Activated CD4-positive, alpha-beta T cell treated with anti-CD3 and anti-CD28 coated beads, Interleukin-2, amount 10 ng/mL, durations not matched to agents 7 days and 5 days (primary cell): ENCODE data around the gene RHBG. TPM values are rescaled to one million over a fixed set of nuclear protein-coding genes. Genes with fewer than 3 reads are reported as not detected.
"Not testable (repeated sequence)": the region's sequence is repeated elsewhere in the genome, so short reads cannot be mapped to it uniquely, and the experiment has no call there.

Experiments
- CTCF ChIA-PET: fragments of 350-600 bp; sonication (Branson Sonifier 250); formaldehyde crosslinking; loops from one replicate; lab custom pipeline; 2021; ENCODE audit warnings: antibody characterized with exemption; lab: Charles Lee
- POLR2A ChIA-PET: fragments of 350-600 bp; sonication (Branson Sonifier 250); formaldehyde crosslinking; loops from one replicate; lab custom pipeline; 2021; ENCODE audit warnings: antibody characterized with exemption; lab: Charles Lee
- DNase-seq: peaks from one replicate; pipeline ENCODE4 v3.0.0-alpha.2; 2020
- H3K27ac Mint-ChIP-seq: one replicate; pipeline ENCODE4 v1.8.0; 2021; ENCODE audit warnings: mild to moderate bottlenecking, moderate library complexity, mixed read lengths
- H3K27me3 Mint-ChIP-seq: one replicate; pipeline ENCODE4 v1.8.0; 2021; ENCODE audit warnings: mixed read lengths
- H3K36me3 Mint-ChIP-seq: one replicate; pipeline ENCODE4 v1.8.0; 2021; ENCODE audit warnings: low read depth, mixed read lengths
- H3K4me1 Mint-ChIP-seq: one replicate; pipeline ENCODE4 v1.8.0; 2021; ENCODE audit warnings: mixed read lengths
- H3K4me3 Mint-ChIP-seq: one replicate; pipeline ENCODE4 v1.8.0; 2021; ENCODE audit warnings: mild to moderate bottlenecking, moderate library complexity, mixed read lengths
- H3K9me3 Mint-ChIP-seq: one replicate; pipeline ENCODE4 v1.8.0; 2021; ENCODE audit warnings: mixed read lengths
- total RNA-seq, 2 experiments: library from RNA; stranded (reverse); gene quantifications; one replicate each; pipeline ENCODE4 v1.2.3, GENCODE V29; 2021

Gene RHBG
- total RNA-seq, 2 experiments from 2014 or later, result not detected

- not testable (repeated sequence) for H3K4me1 Mint-ChIP-seq, DNase-seq, H3K4me3 Mint-ChIP-seq, H3K9me3 Mint-ChIP-seq, H3K27ac Mint-ChIP-seq, H3K36me3 Mint-ChIP-seq
- CTCF ChIA-PET, result interaction anchor here (0.6 to 1.1 kb wide), 2 partner anchors 39 to 318 kb away, joined by 3 to 4 read pairs; no protein-coding TSS in a partner anchor
- H3K27me3 Mint-ChIP-seq, result peaks cover 22% of the 10 kb centered on the region
- POLR2A ChIA-PET, result interaction anchor here (0.6 kb wide), 1 partner anchor 1813 kb away, joined by 3 read pairs; no protein-coding TSS in a partner anchor
Observed at GRCh38 chr1:156346035-156346434, 23.0 kb upstream of the RHBG start.

- Mint-ChIP-seq H3K4me1 (peaks cover 5% of the 10 kb centered on the region), H3K36me3 (no peaks in the 10 kb centered on the region), H3K4me3 (no peak overlapping the region), H3K27me3 (peaks cover 25% of the 10 kb centered on the region), H3K27ac (no peak overlapping the region), H3K9me3 (no peaks in the 10 kb centered on the region)
- CTCF ChIA-PET, result interaction anchor here (1.1 kb wide), 1 partner anchor 39 kb away, joined by 3 read pairs; no protein-coding TSS in a partner anchor
- POLR2A ChIA-PET, result interaction anchor here (0.6 kb wide), 1 partner anchor 1813 kb away, joined by 3 read pairs; no protein-coding TSS in a partner anchor
- DNase-seq, result no peak
Observed at GRCh38 chr1:156346636-156347035, 22.4 kb upstream of the RHBG start.

GRCh38 chr1:156347331-156347730 is 21.7 kb upstream of the RHBG start:
- no peaks in the 10 kb centered on the region for H3K36me3 Mint-ChIP-seq
- DNase-seq, result no peak
- POLR2A ChIA-PET, result no interaction called here
- H3K27ac Mint-ChIP-seq, result no peak overlapping the region
- no peak overlapping the region for H3K4me3 Mint-ChIP-seq
- H3K27me3 Mint-ChIP-seq, result peaks cover 25% of the 10 kb centered on the region
- peaks cover 5% of the 10 kb centered on the region for H3K4me1 Mint-ChIP-seq
- no peaks in the 10 kb centered on the region for H3K9me3 Mint-ChIP-seq
- CTCF ChIA-PET, result interaction anchor here (0.8 to 1.6 kb wide), 2 partner anchors 24 to 38 kb away, joined by 3 to 4 read pairs; no protein-coding TSS in a partner anchor

- H3K4me1 Mint-ChIP-seq, result peaks cover 11% of the 10 kb centered on the region
- CTCF ChIA-PET, result interaction anchor here (0.6 to 3.6 kb wide), 4 partner anchors 19 to 462 kb away, joined by 3 to 14 read pairs (median 4); no protein-coding TSS in a partner anchor
- DNase-seq, H3K4me3 Mint-ChIP-seq, H3K27ac Mint-ChIP-seq, H3K9me3 Mint-ChIP-seq, POLR2A ChIA-PET, H3K36me3 Mint-ChIP-seq: not testable (repeated sequence)
- peaks cover 20% of the 10 kb centered on the region for H3K27me3 Mint-ChIP-seq
Observed at GRCh38 chr1:156352481-156352880, 16.5 kb upstream of the RHBG start.

- POLR2A ChIA-PET, result no interaction called here
- Mint-ChIP-seq H3K9me3 (no peaks in the 10 kb centered on the region), H3K36me3 (no peaks in the 10 kb centered on the region), H3K4me1 (peaks cover 7% of the 10 kb centered on the region), H3K27me3 (peaks cover 23% of the 10 kb centered on the region), H3K4me3 (no peak overlapping the region), H3K27ac (no peak overlapping the region)
- no peak for DNase-seq
- CTCF ChIA-PET, result interaction anchor here (0.6 to 1.4 kb wide), 3 partner anchors 12 to 249 kb away, joined by 3 to 4 read pairs (median 3); no protein-coding TSS in a partner anchor
Observed at GRCh38 chr1:156356262-156356874, 12.6 kb upstream of the RHBG start.

GRCh38 chr1:156356875-156357534 is 12.0 kb upstream of the RHBG start:
- ChIA-PET POLR2A (no interaction called here), CTCF (interaction anchor here (0.7 to 1.4 kb wide), 2 partner anchors 13 to 30 kb away, joined by 3 read pairs; no protein-coding TSS in a partner anchor)
- Mint-ChIP-seq H3K36me3 (no peaks in the 10 kb centered on the region), H3K4me1 (peaks cover 6% of the 10 kb centered on the region), H3K9me3 (no peaks in the 10 kb centered on the region), H3K4me3 (no peak overlapping the region), H3K27ac (no peak overlapping the region), H3K27me3 (peaks cover 22% of the 10 kb centered on the region)
- DNase-seq, result peak; percentile 76

GRCh38 chr1:156357977-156358376 is 11.0 kb upstream of the RHBG start:
- Mint-ChIP-seq H3K9me3 (no peaks in the 10 kb centered on the region), H3K4me1 (peaks cover 6% of the 10 kb centered on the region), H3K4me3 (no peak overlapping the region), H3K27me3 (peaks cover 22% of the 10 kb centered on the region), H3K27ac (no peak overlapping the region), H3K36me3 (no peaks in the 10 kb centered on the region)
- POLR2A ChIA-PET, result no interaction called here
- no peak for DNase-seq
- CTCF ChIA-PET, result interaction anchor here (0.9 to 1.4 kb wide), 3 partner anchors 12 to 69 kb away, joined by 3 to 4 read pairs (median 3); no protein-coding TSS in a partner anchor

GRCh38 chr1:156358641-156359040 is 10.4 kb upstream of the RHBG start:
- Mint-ChIP-seq H3K4me1 (peaks cover 6% of the 10 kb centered on the region), H3K27me3 (peaks cover 22% of the 10 kb centered on the region), H3K9me3 (no peaks in the 10 kb centered on the region), H3K27ac (no peak overlapping the region), H3K36me3 (no peaks in the 10 kb centered on the region), H3K4me3 (no peak overlapping the region)
- ChIA-PET POLR2A (no interaction called here), CTCF (interaction anchor here (0.6 to 1.4 kb wide), 5 partner anchors 11 to 41 kb away, joined by 3 to 5 read pairs (median 3); no protein-coding TSS in a partner anchor)
- DNase-seq, result no peak

GRCh38 chr1:156359249-156359648 is 9.8 kb upstream of the RHBG start:
- Mint-ChIP-seq H3K27ac (no peak overlapping the region), H3K4me3 (no peak overlapping the region), H3K27me3 (peaks cover 23% of the 10 kb centered on the region), H3K4me1 (peaks cover 6% of the 10 kb centered on the region), H3K36me3 (no peaks in the 10 kb centered on the region), H3K9me3 (no peaks in the 10 kb centered on the region)
- CTCF ChIA-PET, result interaction anchor here (0.6 to 1.4 kb wide), 6 partner anchors 11 to 83 kb away, joined by 3 to 5 read pairs (median 3); no protein-coding TSS in a partner anchor
- POLR2A ChIA-PET, result no interaction called here
- DNase-seq, result no peak

- DNase-seq, result no peak
- peaks cover 6% of the 10 kb centered on the region for H3K4me1 Mint-ChIP-seq
- no peaks in the 10 kb centered on the region for H3K9me3 Mint-ChIP-seq
- H3K4me3 Mint-ChIP-seq, result no peak overlapping the region
- no peaks in the 10 kb centered on the region for H3K36me3 Mint-ChIP-seq
- H3K27ac Mint-ChIP-seq, result no peak overlapping the region
- H3K27me3 Mint-ChIP-seq, result peaks cover 25% of the 10 kb centered on the region
- ChIA-PET POLR2A (no interaction called here), CTCF (interaction anchor here (0.5 to 0.6 kb wide), 2 partner anchors 82 to 343 kb away, joined by 3 read pairs; no protein-coding TSS in a partner anchor)
Observed at GRCh38 chr1:156359973-156360372, 9.0 kb upstream of the RHBG start.

- ChIA-PET POLR2A (no interaction called here), CTCF (interaction anchor here (1.9 kb wide), 1 partner anchor 25 kb away, joined by 7 read pairs; no protein-coding TSS in a partner anchor)
- no peaks in the 10 kb centered on the region for H3K36me3 Mint-ChIP-seq
- H3K9me3 Mint-ChIP-seq, result no peaks in the 10 kb centered on the region
- H3K4me1 Mint-ChIP-seq, result peaks cover 6% of the 10 kb centered on the region
- no peak overlapping the region for H3K27ac Mint-ChIP-seq
- H3K27me3 Mint-ChIP-seq, result peaks cover 29% of the 10 kb centered on the region
- no peak for DNase-seq
- H3K4me3 Mint-ChIP-seq, result no peak overlapping the region
Observed at GRCh38 chr1:156360534-156360933, 8.5 kb upstream of the RHBG start.

GRCh38 chr1:156365754-156366153 is 3.3 kb upstream of the RHBG start:
- no peaks in the 10 kb centered on the region for H3K4me1 Mint-ChIP-seq
- no peak overlapping the region for H3K4me3 Mint-ChIP-seq
- ChIA-PET CTCF (interaction anchor here (1.3 to 2.1 kb wide), 2 partner anchors 20 to 80 kb away, joined by 3 to 5 read pairs; no protein-coding TSS in a partner anchor), POLR2A (interaction anchor here (0.6 kb wide), 1 partner anchor 243 kb away, joined by 3 read pairs; no protein-coding TSS in a partner anchor)
- no peak overlapping the region for H3K27ac Mint-ChIP-seq
- H3K27me3 Mint-ChIP-seq, result peaks cover 34% of the 10 kb centered on the region
- no peaks in the 10 kb centered on the region for H3K9me3 Mint-ChIP-seq
- no peak for DNase-seq
- H3K36me3 Mint-ChIP-seq, result no peaks in the 10 kb centered on the region
